Kidney epithelial cell (primary cell): ENCODE data around the gene PSORS1C1. TPM values are rescaled to one million over a fixed set of nuclear protein-coding genes. Genes with fewer than 3 reads are reported as not detected.

Source experiments
- DNase-seq: peaks from one replicate; pipeline ENCODE4 v3.0.0-alpha.2; 2010; ENCODE audit warnings: low read depth
- H3K27me3 ChIP-seq: 2 replicates; pipeline ENCODE4 v1.6.0; 2011; ENCODE audit warnings: low read length; ENCODE audit not compliant: control insufficient read depth, insufficient read depth
- H3K36me3 ChIP-seq: 2 replicates; pipeline ENCODE4 v1.5.1; 2011; ENCODE audit warnings: low read length; ENCODE audit not compliant: control insufficient read depth, insufficient read depth
- H3K4me3 ChIP-seq: 2 replicates; pipeline ENCODE4 v1.5.1; 2011; ENCODE audit warnings: low read depth, mild to moderate bottlenecking, control low read depth, low read length
- total RNA-seq: library from RNA; depleted of rRNA; stranded (reverse); fragments of >200 nt; gene quantifications from 2 replicates; pipeline ENCODE4 v1.2.3, GENCODE V29; 2015
- TF ChIP-seq, protein P1 (sequence below): IDR thresholded peaks from 2 replicates; pipeline ENCODE4 v1.5.1; 2011; ENCODE audit warnings: mild to moderate bottlenecking, moderate library complexity, low read length, control low read depth, inconsistent platforms; ENCODE audit not compliant: insufficient read depth, poor library complexity, severe bottlenecking

PSORS1C1 gene
- total RNA-seq, 1 donor from 2014 or later, result 0.38 TPM

DNA sequence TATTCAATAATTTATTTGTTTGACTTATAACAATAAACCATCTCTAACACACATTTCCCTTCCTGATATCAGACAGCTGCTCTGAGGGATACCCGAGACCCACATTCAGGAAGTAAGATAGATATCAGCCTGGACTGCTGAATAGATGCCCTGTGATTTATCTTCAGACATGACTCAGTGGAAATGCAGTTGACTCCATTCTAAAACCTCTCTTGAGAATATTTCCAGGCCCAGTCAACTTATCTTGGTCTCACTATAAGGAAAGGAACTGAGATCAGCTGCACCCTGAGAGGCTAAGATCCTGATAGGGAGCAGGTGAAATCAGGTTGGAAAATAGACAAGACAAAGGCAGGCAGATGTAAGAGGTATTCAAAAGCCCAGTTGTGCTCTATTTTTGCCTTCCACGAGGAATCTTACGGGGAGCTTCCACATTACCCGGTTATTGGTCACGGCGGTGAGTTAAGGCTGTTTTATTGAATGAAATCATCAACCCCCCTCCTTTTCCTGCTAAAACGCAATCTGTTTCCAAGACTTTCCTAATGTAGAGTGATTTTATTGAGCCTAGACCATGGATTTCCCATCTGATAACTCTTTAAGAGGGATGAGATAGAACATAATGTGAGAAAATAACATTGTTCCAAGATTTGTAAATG is 27.7 kb upstream of the PSORS1C1 start:
- no peaks in the 10 kb centered on the region for H3K36me3 ChIP-seq
- TF ChIP-seq, protein P1, sequence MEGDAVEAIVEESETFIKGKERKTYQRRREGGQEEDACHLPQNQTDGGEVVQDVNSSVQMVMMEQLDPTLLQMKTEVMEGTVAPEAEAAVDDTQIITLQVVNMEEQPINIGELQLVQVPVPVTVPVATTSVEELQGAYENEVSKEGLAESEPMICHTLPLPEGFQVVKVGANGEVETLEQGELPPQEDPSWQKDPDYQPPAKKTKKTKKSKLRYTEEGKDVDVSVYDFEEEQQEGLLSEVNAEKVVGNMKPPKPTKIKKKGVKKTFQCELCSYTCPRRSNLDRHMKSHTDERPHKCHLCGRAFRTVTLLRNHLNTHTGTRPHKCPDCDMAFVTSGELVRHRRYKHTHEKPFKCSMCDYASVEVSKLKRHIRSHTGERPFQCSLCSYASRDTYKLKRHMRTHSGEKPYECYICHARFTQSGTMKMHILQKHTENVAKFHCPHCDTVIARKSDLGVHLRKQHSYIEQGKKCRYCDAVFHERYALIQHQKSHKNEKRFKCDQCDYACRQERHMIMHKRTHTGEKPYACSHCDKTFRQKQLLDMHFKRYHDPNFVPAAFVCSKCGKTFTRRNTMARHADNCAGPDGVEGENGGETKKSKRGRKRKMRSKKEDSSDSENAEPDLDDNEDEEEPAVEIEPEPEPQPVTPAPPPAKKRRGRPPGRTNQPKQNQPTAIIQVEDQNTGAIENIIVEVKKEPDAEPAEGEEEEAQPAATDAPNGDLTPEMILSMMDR, result no peak
- no peaks in the 10 kb centered on the region for H3K27me3 ChIP-seq
- H3K4me3 ChIP-seq, result no peak overlapping the region
- peak; percentile 34 for DNase-seq

DNA sequence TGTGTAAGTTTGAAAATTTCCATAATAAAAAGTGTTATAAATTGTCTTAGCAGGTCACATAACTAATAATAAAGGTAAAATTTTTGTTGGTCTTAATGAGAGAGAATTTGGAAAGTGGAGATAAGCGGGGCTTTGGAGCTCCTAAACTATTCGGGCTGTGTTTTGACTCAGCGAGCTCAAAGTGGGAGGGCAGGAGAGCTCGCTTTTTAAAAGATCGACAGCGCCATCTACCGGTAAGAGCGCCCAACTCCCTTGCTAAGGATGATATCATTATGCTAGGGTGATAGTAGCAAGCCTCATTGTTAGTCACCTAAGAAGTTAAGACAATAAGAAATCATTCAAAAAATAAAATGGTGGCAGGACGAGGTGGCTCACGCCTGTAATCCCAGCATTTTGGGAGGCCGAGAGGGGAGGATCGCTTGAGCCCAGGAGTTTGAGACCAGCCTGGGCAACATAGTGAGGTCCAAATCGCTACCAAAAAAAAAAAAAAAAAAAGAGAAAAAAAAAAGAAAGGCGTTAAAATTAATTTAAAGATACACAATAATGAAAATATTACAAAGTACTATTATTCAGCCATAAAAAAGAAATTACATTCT is 27.0 kb upstream of the PSORS1C1 start:
- peak; percentile 69 for DNase-seq
- no peak overlapping the region for H3K4me3 ChIP-seq
- TF ChIP-seq, protein P1, result peak; percentile 75
- H3K36me3 ChIP-seq, result no peaks in the 10 kb centered on the region
- H3K27me3 ChIP-seq, result no peaks in the 10 kb centered on the region

DNA sequence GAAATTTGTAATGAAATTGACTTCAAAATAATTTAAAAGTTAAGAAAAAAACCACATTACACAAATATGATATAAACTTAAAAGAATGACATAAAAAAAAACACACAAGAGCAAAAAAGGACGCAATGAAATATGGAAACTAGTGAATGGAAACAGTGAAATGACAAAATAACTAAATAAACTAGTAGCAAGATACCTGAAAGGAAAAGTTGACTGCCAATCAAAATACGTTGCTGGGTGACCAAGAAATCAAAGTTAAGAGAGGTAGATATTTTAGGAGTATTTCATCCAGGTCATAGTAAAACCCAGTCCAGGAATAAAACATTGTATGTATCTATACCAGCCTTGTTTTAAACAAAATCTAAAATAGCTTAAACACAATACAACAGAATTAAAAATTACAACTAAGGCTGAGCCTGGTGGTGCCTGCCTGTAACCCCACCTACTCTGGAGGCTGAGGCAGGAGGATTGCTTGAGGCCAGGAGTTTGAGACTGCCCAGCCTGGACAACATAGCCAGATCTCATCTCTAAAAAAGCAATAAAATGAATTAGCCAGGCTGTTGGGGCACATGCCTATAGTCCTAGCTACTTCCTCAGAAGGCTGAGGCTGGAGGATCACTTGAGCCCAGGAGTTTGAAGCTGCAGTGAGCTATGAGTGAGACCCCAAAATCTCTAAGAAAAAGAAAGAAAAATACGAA is 24.2 kb upstream of the PSORS1C1 start:
- no peak for DNase-seq
- Histone ChIP-seq H3K4me3 (no peak overlapping the region), H3K36me3 (no peaks in the 10 kb centered on the region), H3K27me3 (no peaks in the 10 kb centered on the region)
- TF ChIP-seq, protein P1, result no peak

- TF ChIP-seq, protein P1, result no peak
Observed at GRCh38 chr6:31090973-31091364, 23.6 kb upstream of the PSORS1C1 start.

DNA sequence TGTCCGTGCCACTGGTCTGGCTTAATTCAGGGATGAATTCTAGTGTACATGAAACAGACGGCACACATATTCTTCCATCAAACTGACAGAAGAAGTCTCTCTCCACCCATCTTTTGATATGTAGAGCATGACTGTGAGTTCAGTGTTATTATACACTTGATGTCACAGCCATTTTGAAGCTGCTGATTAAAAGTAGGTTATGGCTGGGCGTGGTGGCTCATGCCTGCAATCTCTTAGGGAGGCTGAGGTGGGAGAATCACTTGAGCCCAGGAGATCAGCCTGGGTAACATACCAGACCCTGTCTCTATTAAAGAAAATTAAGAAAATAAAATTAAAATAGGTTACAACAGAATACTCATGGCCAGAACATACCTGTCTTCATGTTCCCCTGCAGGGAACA is 22.9 kb upstream of the PSORS1C1 start:
- TF ChIP-seq, protein P1, result no peak

More at GRCh38 chr6:31090973-31091364, 23.6 kb upstream of the PSORS1C1 start:
- DNase-seq, result no peak
- H3K27me3 ChIP-seq, result no peaks in the 10 kb centered on the region
- H3K36me3 ChIP-seq, result no peaks in the 10 kb centered on the region
- H3K4me3 ChIP-seq, result no peak overlapping the region

More for the DNA sequence above, 22.9 kb upstream of the PSORS1C1 start:
- no peak for DNase-seq
- Histone ChIP-seq H3K27me3 (no peaks in the 10 kb centered on the region), H3K4me3 (no peak overlapping the region), H3K36me3 (no peaks in the 10 kb centered on the region)
